Spinal cord (tissue), 10 donors: ENCODE measurements around the gene RHOBTB1. TPM values are rescaled to one million over a fixed set of nuclear protein-coding genes. Genes with fewer than 3 reads are reported as not detected.
A peak's percentile ranks its signal among the peaks of the same experiment; 100 is the strongest.

Experiments used
- DNase-seq, 6 donors: peaks; one replicate each; pipeline versions ENCODE4 v3.0.0 to v3.0.0-alpha.2; 2013 to 2015; ENCODE audit warnings: low spot score in 6 of 6, low read depth in 4 of 6
- H3K27ac ChIP-seq: one replicate; pipeline ENCODE4 v1.5.1; 2013; ENCODE audit warnings: low read depth, low read length, control low read depth
- H3K27me3 ChIP-seq: one replicate; pipeline ENCODE4 v1.6.1; 2013; ENCODE audit warnings: low read length; ENCODE audit not compliant: control insufficient read depth, insufficient read depth
- H3K36me3 ChIP-seq: one replicate; pipeline ENCODE4 v1.6.1; 2013; ENCODE audit warnings: low read length; ENCODE audit not compliant: control insufficient read depth, insufficient read depth
- H3K4me1 ChIP-seq: one replicate; pipeline ENCODE4 v1.6.1; 2013; ENCODE audit warnings: low read length; ENCODE audit not compliant: control insufficient read depth, insufficient read depth
- H3K4me3 ChIP-seq: one replicate; pipeline ENCODE4 v1.5.1; 2013; ENCODE audit warnings: low read depth, low read length, control low read depth
- H3K9me3 ChIP-seq: one replicate; pipeline ENCODE4 v1.6.1; 2013; ENCODE audit warnings: low read length; ENCODE audit not compliant: control insufficient read depth, insufficient read depth
- WGBS: methylation state at CpG from one replicate; pipeline ENCODE4 v1.1.5; 2013; ENCODE audit warnings: missing lambda C conversion rate; ENCODE audit not compliant: insufficient coverage; 5-methylcytosine and 5-hydroxymethylcytosine counted together
- polyA plus RNA-seq, 2 donors: library from polyadenylated mRNA; unstranded; fragments of 120-200 nt; gene quantifications; one replicate each; pipeline ENCODE4 v1.2.1, GENCODE V29; 2013; ENCODE audit not compliant: insufficient read length in 2 of 2
- total RNA-seq, 2 donors: library from RNA; depleted of rRNA in 1 of 2; stranded (reverse); fragments of 120-200 nt in 1 of 2; fragments of >200 nt in 1 of 2; gene quantifications; one replicate each; pipeline versions ENCODE4 v1.2.3 to v1.2.4, GENCODE V29; 2013 to 2014
- donor health status: healthy.

Gene RHOBTB1
- total and polyA plus RNA-seq, 4 donors: 16.7 to 55.4 (median 19.0) TPM

GRCh38 chr10:60878224-60878623, 65.8 kb downstream of the RHOBTB1 start:
- no peak for DNase-seq
- Histone ChIP-seq H3K27me3 (no peaks in the 10 kb centered on the region), H3K27ac (no peak overlapping the region), H3K9me3 (no peaks in the 10 kb centered on the region), H3K4me1 (no peaks in the 10 kb centered on the region), H3K36me3 (peaks cover 2% of the 10 kb centered on the region), H3K4me3 (no peak overlapping the region)
- 80% methylated on average over 1 of the region's 3 CpGs for WGBS

- peak in 1 of 6 donors; percentile 4 for DNase-seq
- WGBS: 94% methylated on average over 2 of the region's 2 CpGs
- H3K9me3 ChIP-seq: no peaks in the 10 kb centered on the region
- H3K36me3 ChIP-seq: peaks cover 2% of the 10 kb centered on the region
- H3K4me1 ChIP-seq: no peaks in the 10 kb centered on the region
- no peaks in the 10 kb centered on the region for H3K27me3 ChIP-seq
- no peak overlapping the region for H3K27ac ChIP-seq
- H3K4me3 ChIP-seq: no peak overlapping the region
These were observed 66.2 kb downstream of the RHOBTB1 start for GRCh38 chr10:60877777-60878120.

DNA sequence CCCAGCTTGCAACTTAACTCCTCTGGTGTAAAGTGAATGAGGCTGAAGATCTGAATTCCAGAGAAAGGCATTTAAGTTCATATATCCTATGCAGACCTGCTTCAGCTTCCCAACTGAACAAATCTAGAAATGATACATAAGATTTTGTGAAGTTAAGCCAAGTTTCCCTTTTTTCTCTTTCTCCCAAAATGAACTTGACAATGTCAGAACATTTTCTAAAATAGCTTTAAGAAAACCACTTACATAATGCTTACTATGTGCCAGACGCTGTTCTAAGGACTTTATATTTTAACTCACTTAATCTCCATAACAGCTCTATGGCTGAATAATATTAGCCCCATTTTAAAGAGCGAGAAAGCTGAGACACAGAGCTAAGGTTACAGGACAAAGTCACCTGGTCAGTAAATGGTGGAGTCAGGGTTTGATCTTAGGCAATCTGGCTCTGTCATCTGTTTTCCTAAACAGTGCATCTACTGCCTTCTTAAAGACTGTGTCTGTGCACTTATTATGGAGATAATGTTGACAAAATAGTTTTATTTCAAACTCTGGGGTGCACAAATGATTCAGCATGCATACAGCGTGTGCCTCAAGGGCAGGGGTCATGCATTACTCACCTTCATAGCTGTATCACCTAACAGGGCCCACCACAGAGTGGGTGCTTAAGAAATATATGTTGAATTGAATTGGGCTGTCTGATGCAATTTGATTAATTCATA, 66.8 kb downstream of the RHOBTB1 start:
- Histone ChIP-seq H3K27ac (no peak overlapping the region), H3K4me1 (no peaks in the 10 kb centered on the region), H3K9me3 (no peaks in the 10 kb centered on the region), H3K4me3 (no peak overlapping the region), H3K36me3 (peaks cover 2% of the 10 kb centered on the region), H3K27me3 (no peaks in the 10 kb centered on the region)
- DNase-seq: peak in 1 of 6 donors; percentile 14
- no CpG with 5 or more reads among the region's 3 CpGs for WGBS

DNA sequence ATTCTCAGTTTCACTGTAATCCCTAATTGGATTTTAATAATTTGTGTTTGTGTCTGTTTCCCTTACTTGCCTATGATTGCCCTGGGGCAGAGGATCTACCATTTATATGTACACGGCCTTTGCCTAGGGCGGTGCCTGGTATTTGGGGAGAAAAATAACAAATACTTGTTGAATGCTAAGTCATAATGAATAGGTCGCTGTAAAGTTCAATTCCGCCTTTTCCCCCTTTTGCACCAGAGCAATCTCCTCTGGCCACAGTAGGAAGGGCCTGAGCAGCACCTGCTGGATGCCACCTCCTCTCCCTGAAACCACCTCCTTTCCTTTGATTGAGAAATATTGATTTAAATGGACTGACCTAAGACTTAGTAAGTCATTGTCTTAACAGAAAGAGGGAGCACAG, 70.2 kb downstream of the RHOBTB1 start:
- DNase-seq: no peak
- H3K27me3 ChIP-seq: no peaks in the 10 kb centered on the region
- H3K36me3 ChIP-seq: peaks cover 5% of the 10 kb centered on the region
- H3K27ac ChIP-seq: no peak overlapping the region
- H3K4me3 ChIP-seq: no peak overlapping the region
- H3K4me1 ChIP-seq: no peaks in the 10 kb centered on the region
- WGBS: no CpG with 5 or more reads among the region's 4 CpGs
- no peaks in the 10 kb centered on the region for H3K9me3 ChIP-seq

DNA sequence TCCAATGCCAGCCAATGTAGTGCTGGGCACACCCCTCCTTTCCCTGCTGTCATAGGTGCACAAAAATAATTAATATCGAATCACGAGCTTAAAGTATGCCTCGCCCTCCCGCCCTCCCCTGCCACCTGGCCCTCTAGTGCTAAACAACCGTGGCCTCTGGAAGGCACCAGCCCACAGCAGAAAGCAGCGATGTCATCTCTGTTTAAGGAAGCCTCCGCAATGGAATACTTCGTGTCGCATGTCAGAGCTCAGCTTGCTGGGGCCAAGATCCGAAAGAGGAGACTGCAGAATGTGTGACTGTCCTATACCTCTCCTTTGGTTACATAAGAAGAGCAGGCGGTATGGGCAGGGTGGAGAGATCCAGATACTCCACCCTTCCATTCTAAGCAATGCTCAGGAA, 71.5 kb downstream of the RHOBTB1 start:
- Histone ChIP-seq H3K27me3 (no peaks in the 10 kb centered on the region), H3K9me3 (no peaks in the 10 kb centered on the region), H3K4me3 (no peak overlapping the region), H3K27ac (no peak overlapping the region), H3K4me1 (no peaks in the 10 kb centered on the region), H3K36me3 (peaks cover 5% of the 10 kb centered on the region)
- no peak for DNase-seq
- 98% methylated on average over 7 of the region's 11 CpGs for WGBS

GRCh38 chr10:60871215-60871614, 72.8 kb downstream of the RHOBTB1 start:
- Histone ChIP-seq H3K27ac (no peak overlapping the region), H3K36me3 (peaks cover 5% of the 10 kb centered on the region), H3K4me3 (no peak overlapping the region), H3K27me3 (no peaks in the 10 kb centered on the region), H3K9me3 (no peaks in the 10 kb centered on the region), H3K4me1 (no peaks in the 10 kb centered on the region)
- DNase-seq: no peak
- 83% methylated on average over 5 of the region's 8 CpGs for WGBS

DNA sequence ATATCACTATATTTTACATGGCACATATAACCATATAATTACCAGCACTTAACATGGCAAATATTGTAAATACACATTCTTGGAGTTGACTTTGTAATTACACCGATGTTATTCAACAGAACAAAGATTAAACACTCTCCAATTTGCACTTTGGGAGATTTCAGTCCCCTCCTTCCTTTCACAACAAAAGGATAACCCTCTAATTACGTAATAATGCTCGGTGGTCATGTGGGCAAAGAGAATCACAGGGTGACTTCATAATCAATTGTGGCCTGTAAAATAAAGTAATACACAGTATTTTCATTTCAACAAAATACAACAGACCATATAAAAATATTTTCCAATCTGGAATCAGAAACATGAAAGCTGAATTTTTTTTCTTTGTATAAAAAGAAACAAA, 73.2 kb downstream of the RHOBTB1 start:
- Histone ChIP-seq H3K4me3 (no peak overlapping the region), H3K27me3 (no peaks in the 10 kb centered on the region), H3K9me3 (no peaks in the 10 kb centered on the region), H3K36me3 (peaks cover 5% of the 10 kb centered on the region), H3K27ac (no peak overlapping the region), H3K4me1 (no peaks in the 10 kb centered on the region)
- no CpG with 5 or more reads among the region's 3 CpGs for WGBS
- DNase-seq: no peak

GRCh38 chr10:60870416-60870728, 73.6 kb downstream of the RHOBTB1 start:
- no peak for DNase-seq
- H3K4me3 ChIP-seq: no peak overlapping the region
- H3K9me3 ChIP-seq: no peaks in the 10 kb centered on the region
- no CpG with 5 or more reads among the region's 2 CpGs for WGBS
- no peak overlapping the region for H3K27ac ChIP-seq
- H3K4me1 ChIP-seq: no peaks in the 10 kb centered on the region
- peaks cover 5% of the 10 kb centered on the region for H3K36me3 ChIP-seq
- no peaks in the 10 kb centered on the region for H3K27me3 ChIP-seq

DNA sequence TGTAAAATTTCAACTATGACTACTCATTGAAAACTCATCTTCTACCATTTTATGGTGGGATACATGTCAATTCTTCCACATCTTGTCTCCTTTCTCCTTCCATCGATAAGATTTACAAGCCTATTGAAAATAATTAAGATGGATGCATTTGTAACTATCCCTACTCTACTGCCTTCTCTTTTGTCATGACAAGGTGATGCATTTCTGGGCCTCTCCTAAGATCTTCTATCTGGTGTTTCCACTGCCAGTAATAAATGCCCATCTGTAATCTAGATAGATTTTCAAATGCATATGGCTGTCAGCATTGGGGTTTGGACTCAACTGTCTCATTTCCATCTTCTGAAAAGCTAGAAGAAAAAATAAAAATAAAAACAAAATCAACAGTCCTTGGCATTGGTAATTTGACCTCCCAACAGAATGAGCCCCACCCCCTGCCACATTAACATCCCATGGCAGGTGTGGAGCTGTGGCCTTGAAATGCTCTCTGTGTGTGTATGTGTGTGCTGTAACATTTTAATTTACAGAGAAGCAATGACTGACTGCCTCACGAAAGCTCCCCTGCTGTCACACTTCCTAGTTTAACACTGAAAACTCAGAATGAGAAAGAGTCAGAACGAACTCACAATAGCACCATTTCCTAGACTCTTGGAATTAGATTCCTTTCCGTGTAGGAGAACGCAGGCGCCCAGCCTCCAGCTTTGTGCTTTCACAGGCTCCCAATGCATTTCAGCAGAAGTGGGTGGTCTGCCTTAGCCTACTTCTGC, 74.2 kb downstream of the RHOBTB1 start:
- H3K4me3 ChIP-seq: no peak overlapping the region
- H3K36me3 ChIP-seq: peaks cover 5% of the 10 kb centered on the region
- no peaks in the 10 kb centered on the region for H3K4me1 ChIP-seq
- H3K27me3 ChIP-seq: no peaks in the 10 kb centered on the region
- no peak overlapping the region for H3K27ac ChIP-seq
- no peaks in the 10 kb centered on the region for H3K9me3 ChIP-seq
- WGBS: 79% methylated on average over 4 of the region's 6 CpGs
- DNase-seq: peak in 1 of 6 donors; percentile 4

DNA sequence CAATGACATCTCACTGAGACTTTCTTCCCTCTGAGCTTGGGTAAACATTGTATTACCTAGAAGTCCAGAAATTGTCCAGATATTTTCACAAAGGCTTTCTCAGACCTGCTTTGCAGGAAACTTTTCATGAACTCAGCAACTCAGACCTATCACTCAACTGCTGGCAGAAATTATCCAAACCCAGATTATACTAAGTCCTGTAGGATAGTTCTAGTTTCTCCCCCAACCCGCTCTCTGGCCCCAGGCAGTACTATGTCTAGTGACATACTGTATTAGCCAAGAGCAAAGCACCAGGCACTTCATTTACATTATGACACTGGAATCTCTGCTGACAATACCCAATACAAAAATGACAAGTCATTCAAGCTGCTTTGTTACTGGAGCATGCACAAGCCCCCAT, 75.0 kb downstream of the RHOBTB1 start:
- H3K4me3 ChIP-seq: no peak overlapping the region
- H3K4me1 ChIP-seq: no peaks in the 10 kb centered on the region
- no peak for DNase-seq
- WGBS: no CpG with 5 or more reads among the region's 1 CpG
- H3K27me3 ChIP-seq: no peaks in the 10 kb centered on the region
- H3K9me3 ChIP-seq: no peaks in the 10 kb centered on the region
- H3K27ac ChIP-seq: no peak overlapping the region
- H3K36me3 ChIP-seq: peaks cover 5% of the 10 kb centered on the region
